ENCODE results near the gene FAM3D. TPM values are rescaled to one million over a fixed set of nuclear protein-coding genes. Genes with fewer than 3 reads are reported as not detected.

The FAM3D gene
- total RNA-seq, 1 donor from 2014 or later: 5.8 TPM

GRCh38 chr3:58585005-58585786 is 81.4 kb downstream of the FAM3D start:
- intact Hi-C loops (cut with DNase I): no loop called here
- TF ChIP-seq CTCF (IDR thresholded peaks at IDR 0.05): peak; percentile 86
- H3K27ac ChIP-seq: peak overlapping the region; percentile 73
- H3K27me3 ChIP-seq (ENCODE audit: low read depth): peaks cover 21% of the 10 kb centered on the region
- peaks cover 24% of the 10 kb centered on the region for H3K4me1 ChIP-seq
- no peaks in the 10 kb centered on the region for H3K9me3 ChIP-seq
- ATAC-seq (peak; percentile 95 to 97), DNase-seq (peak; percentile 88)
- peak overlapping the region; percentile 58 for H3K4me3 ChIP-seq
- H3K36me3 ChIP-seq: no peaks in the 10 kb centered on the region

- H3K36me3 ChIP-seq: no peaks in the 10 kb centered on the region
- peak overlapping the region; percentile 73 for H3K27ac ChIP-seq
- TF ChIP-seq CTCF (IDR thresholded peaks at IDR 0.05): no peak
- no peak for DNase-seq
- H3K27me3 ChIP-seq (ENCODE audit: low read depth): peaks cover 21% of the 10 kb centered on the region
- H3K4me3 ChIP-seq: peak overlapping the region; percentile 58
- intact Hi-C loops (cut with DNase I): no loop called here
- no peaks in the 10 kb centered on the region for H3K9me3 ChIP-seq
- peaks cover 24% of the 10 kb centered on the region for H3K4me1 ChIP-seq
- peak in 1 of 2 donors; percentile 2 for ATAC-seq
These were observed 81.9 kb downstream of the FAM3D start for GRCh38 chr3:58584690-58585004.

Other genes starting within 250 kb of the FAM3D start
- gene PDHB, start 232.9 kb downstream of the FAM3D start, total RNA-seq: 47.7 TPM
- gene KCTD6, start 174.7 kb downstream of the FAM3D start, total RNA-seq: 8.2 TPM
- gene ACOX2, start 129.6 kb downstream of the FAM3D start, total RNA-seq: 20.2 TPM
- 74.5 TPM for gene FAM107A, start 89.4 kb downstream of the FAM3D start, total RNA-seq

Measured in lower lobe of right lung (tissue), 2 donors.